GM21619 (cell line): ENCODE measurements around the gene SLC6A2.

Source experiments
- ATAC-seq: cut with Tn5 transposase; IDR thresholded peaks from one replicate; pipeline ENCODE4 v1.9.1; 2021; ENCODE audit not compliant: unreplicated experiment

SLC6A2 gene

DNA sequence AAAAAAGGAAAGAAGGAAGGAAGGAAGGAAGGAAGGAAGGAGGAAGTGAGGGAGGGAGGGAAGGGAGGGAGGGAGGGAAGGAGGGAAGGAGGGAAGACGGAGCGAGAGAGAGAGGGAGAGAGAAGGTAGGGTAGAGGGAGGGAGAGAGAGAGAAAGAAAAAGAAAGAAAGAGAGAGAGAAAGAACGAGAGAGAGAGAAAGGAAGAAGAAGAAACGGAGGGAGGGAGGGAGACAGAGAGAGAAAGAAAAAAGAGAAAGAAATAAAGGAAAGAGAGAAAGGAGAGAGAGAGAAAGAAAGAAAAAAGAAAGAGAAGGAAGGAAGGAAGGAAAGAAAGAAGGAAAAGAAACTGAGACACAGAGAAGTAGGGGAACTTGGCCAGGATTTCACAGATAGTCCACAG lies 8.4 kb upstream of the SLC6A2 start:
- no peak for ATAC-seq

DNA sequence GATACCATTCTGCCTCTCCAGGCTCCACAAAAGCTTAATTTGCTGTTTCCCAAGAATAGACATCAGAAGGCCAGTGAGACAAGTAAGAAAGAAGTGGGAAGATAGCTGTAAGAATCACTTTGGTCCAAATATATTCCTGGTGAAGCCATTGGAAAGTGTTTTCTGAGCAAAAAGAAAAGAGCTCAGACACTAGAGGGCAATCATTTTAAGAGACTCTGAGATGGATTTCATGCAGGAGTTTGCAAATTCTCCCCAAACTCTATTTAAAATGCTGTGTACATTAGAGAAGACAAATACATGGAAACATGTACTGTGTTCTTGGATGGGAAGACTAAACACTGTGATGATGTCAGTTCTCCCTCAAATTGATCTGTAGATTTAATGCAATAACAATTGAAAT lies 8.0 kb upstream of the SLC6A2 start:
- ATAC-seq: no peak

DNA sequence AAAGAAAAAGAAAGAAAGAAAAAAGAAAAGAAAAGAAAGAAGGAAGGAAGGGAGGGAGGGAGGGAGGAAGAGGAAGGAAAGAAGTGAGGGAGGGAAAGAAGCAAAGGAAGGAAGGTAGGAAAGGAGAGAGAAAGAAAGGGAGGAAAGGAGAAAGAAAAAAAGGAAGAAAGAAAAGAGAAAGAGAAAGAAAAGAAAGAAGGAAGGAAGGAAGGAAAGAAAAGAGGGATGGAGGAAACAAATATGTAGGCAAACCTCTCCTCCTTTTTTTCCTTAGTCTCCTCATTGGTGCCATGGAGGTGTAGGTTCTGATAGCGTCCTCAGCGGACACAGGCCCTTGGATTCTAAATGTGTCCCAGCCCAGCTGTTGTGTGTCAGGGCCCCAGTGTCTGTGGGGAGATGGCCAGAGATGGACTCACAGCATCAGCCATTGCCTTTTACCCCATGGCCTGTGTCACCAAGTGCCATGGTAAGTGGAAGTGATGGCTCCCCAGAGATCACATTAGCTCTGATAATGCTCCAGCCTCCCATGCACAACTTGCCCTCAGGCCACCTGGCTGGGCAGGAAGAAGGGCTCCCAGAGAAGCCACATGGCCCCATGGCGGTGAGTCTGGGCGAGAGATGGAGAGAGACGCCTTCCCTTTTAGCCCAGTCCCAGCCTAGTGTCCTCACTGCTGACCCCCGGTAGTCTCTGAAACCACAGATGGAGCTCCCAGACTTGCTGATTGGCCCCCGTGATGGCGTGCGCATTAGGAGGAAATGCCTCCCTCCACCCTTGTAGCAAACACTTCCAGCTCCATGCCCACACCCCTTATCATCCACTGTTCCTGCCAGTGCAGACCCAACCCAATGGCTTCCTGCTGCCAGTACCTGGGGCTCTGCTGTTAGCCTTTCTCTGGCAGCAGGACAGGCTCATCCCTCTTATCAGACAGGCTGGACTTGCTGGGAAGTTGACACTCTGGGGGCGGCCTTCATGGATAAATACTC lies 3.7 kb upstream of the SLC6A2 start:
- ATAC-seq: no peak

DNA sequence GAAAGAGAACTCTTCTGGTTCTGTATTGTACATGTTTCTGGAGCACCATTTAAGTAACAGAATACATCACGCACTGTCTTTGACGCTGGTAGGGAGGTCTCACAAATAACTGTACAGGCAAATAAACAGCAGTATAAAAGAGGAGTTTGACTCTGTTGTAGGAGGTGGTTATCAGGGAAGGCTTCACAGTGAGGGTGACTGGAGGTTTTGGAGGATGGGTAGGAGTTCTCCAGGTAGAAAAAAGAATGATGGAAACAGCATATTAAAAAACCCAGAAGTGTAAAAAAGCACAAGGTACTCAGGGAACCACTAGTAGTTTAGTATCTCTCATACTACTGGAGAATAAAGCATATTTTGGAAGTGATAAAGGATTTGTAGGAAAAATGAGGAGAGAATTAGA lies 2.7 kb upstream of the SLC6A2 start:
- ATAC-seq: no peak

DNA sequence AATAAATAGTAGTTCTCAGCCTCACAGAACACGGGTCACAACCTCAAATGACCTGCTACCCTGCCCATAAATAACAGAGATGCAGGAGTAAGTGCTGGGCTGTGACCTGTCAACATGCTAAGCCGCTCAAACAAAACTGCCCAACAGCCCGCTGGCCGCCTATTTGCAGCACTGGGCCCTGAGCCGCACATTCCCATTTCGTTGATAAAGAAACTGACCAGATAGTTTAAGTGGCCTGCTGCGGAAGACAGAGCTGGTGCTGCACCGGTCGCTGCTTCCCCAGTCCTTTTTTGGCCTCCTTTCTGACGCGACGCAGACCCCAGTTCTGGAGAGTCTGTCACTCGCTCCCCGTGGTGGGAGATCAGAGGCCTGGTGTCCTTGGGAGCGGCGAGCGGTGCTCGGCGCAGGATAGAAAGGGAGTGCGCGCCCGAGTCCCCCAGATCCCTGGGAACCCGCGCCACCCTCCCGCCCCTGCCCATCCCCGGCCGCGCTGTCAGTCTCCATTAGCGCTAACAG lies 349 bp upstream of the SLC6A2 start:
- no peak for ATAC-seq

DNA sequence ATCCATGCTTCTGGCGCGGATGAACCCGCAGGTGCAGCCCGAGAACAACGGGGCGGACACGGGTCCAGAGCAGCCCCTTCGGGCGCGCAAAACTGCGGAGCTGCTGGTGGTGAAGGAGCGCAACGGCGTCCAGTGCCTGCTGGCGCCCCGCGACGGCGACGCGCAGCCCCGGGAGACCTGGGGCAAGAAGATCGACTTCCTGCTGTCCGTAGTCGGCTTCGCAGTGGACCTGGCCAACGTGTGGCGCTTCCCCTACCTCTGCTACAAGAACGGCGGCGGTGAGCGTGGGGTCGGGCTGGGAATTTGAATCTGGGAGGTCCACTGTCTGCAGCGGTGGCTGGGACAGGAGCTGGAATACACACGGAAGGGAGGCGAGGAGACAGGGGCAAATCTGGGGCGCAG lies 904 bp downstream of the SLC6A2 start:
- ATAC-seq: no peak

DNA sequence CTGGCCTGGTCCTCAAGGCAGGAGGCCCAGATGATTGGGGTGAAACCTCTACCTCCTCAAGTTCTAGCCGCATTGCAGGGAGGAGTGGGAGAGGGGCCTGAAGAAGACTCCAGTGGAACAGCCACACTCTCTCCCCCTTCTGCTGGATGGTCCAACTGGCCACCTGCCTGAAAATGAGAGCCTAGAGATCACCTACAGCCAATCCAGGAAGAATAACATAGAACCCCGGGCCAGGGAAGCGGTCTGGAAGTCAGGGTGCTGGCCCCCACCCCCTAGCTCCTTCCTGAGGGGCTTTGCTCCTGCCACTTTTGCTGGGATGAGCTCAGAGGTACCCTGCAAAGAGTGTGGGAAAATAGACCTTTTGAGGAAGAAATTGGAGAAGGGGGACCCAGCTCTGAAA lies 1.8 kb downstream of the SLC6A2 start:
- no peak for ATAC-seq

DNA sequence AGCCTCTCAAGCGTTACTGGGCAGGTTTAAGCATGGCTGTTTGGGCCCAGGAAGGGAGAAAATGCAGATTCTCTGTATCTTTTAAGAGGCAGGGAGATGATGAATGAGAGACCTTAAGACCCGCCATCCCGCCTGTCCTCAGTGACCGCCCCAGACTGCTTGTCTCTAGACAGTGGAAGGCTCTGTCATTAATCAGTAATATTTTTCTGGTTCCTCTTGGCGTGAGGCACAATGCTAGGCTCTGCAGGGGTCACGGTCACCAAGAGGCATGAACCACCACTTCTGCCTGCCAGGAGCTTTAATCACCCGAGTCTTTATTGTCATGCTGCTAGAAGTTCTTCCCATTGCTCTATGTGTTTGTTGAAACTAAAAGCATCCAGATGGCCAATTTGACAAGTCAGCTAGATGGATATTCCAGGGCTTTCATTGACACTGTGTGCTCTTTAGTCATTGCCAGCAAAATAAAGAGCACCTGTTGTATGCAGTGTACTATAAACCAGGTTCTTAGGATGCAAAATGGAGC lies 3.2 kb downstream of the SLC6A2 start:
- no peak for ATAC-seq

DNA sequence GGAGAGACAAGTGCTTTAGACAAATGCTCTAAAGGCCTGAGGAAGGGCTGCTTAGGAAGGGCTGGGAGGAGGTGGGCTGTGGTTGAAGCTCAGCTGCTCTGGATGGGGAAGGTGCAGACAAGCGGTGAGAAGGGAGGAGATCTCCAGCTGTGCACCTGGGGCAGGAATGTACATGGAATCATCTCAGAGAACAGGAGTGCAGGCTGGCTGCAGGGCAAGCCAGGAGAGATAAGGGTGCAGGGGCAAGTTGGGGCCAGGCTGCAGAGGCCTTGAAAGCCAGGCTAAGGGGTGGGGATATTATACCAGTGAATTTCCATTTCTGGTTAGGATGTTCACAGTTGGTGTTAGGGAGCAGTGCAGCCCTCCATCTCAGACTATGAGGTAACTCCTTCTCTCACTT lies 4.2 kb downstream of the SLC6A2 start:
- no peak for ATAC-seq

DNA sequence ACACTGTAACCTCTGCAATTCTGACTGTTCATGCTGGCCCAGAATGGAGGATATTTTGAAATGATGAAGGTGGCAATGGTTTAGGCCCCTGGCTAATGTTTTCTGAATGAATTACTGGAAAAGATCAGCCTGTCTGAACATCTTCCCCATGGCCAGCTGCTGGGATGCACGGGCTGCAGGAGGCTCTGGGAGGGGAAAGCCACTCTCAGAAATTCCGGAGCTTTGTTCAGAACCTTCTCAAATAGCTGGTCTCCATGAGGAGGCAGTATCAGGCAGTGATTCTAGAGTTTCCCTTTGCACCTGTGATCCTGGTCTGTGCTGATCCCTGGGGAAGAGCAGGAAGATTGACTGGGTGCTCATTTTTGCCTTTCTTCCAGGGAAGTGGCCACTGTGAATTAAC lies 5.0 kb downstream of the SLC6A2 start:
- ATAC-seq: no peak

DNA sequence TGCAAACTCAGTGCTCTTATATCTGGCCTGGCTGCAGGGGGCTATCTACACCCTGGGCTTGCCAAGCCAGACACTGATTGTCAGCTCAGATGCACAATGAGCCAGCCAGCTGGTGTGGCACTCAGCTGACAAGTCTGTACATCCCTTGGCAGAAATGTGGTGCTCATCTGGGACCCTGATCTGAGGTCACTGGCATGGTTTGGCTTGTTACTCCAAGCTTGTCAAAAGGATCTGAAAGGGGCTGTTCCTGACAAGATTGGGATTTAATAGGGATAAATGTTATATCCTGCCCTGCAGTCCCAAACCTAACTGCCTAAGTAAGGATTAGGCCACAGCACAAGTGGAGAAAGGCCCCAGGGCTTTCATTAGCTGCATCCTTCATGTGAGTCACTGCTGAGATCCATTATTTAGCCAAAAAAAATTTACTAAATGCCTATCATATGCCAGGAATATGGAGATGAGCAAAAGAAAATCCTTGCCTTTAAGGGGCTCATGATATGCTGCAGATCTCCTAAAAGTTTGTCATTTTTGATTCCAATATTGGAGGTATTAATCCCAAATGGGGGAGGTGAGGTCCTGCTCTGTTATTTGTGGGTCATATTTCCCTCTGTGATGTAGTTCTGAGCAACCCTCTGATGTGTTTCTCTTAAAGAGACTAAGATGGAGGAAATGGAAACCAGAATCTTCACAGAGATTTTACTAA lies 6.3 kb downstream of the SLC6A2 start:
- ATAC-seq: no peak

DNA sequence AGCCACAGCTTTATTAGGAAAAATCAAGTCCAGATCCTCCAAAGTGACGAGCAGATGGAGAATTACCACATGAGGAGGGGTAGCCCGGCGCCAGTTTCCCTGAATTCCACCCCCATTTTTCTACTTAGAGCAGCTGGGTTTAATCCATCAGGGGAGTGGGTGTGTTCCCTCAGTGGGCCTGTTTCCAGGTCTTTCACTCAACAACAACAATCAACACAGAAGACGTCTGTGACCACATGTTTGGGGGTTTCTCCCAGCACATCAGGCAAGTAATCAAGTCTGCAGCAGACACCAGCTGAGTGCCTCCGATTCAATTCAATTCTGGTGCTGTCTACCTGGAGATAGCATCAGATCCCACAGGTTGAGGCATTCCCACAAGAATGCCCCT lies 6.8 kb downstream of the SLC6A2 start:
- no peak for ATAC-seq

DNA sequence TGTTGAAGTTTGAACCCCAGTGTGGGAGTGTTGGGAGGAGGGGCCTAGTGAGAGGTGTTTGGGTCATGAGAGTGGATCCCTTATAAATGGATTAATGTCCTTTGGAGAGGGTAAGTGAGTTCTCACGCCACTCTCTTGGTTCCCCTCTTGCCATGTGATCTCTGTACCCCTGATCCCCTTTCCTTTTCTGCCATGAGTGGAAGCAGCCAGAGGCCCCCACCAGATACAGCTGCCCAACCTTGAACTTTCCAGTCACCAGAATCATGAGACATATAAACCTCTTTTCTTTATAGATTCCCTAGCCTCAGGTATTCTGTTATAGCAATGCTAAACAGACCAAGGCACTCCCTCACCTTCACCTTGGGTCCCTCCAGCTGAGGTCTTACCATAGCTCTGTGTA lies 7.4 kb downstream of the SLC6A2 start:
- no peak for ATAC-seq

DNA sequence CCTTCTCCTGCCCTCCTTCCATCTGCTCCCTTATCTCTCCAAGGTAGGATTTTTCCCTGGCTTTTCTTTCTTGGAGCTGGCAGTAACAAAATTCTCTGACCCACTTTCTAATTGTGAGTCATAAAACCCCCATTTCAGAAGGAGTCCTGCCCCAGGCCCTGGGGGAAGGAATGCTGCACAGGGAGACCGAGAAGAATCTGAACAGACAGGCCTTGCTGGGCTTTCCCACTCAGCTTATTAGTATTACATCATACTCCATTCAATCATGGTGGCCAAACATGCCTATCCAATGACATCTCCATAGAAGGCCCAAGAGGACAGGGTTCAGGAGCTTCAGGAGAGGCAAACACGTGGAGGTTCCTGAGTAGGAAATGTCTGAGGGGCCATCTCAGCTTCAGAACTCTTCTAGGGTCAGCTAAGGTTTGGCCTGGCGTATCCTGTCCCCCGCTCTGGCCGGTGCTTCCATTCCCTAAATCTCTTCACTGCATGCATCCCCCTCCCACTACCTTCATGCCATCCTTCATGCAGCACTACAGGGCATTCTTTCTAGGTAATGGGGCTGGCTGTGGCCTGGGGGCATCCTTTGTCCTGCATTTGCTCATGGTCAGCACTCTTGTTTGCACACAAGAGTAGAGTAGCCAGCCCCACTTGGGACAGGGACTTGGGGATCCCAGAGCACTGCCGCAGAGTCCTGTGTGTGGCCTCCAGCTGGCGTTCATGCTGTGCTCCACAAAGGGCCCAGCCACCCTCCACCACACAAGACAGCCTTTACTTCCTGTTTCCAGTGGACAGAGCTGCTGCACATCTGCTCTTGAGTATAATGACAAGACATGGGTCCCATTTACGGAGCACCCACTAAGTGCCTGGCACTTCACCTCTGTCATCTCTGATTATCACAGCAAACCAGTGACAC lies 8.2 kb downstream of the SLC6A2 start:
- no peak for ATAC-seq

DNA sequence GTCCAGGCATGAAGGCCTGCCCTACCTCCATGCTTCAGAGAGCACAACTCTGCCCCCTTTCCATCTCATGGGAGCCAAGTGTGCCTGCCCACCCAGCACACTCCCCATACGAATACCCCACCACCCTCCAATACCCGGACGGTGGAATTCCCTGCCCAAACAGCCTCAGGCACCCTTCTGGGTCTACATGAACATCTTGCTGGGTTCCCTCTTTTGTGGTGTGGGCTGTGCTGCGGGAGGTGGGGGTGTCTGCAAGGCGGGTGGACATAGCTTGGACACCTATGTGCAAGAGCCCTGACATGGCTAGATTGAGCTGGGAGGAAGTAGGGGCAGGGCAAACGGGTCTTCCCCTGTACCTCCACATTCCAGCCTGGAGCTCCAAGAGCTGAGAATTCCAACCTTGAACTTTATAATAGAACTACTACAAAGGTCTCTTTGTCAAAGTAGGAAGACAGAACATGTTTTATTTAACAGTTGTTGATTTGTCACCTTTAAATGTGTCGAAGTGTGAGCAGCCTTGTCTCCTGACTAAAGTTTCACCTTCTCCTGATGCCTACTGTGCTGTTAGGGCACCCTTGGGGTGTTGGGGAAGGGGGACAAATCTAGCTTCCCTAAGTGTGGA lies 9.1 kb downstream of the SLC6A2 start:
- ATAC-seq: no peak

DNA sequence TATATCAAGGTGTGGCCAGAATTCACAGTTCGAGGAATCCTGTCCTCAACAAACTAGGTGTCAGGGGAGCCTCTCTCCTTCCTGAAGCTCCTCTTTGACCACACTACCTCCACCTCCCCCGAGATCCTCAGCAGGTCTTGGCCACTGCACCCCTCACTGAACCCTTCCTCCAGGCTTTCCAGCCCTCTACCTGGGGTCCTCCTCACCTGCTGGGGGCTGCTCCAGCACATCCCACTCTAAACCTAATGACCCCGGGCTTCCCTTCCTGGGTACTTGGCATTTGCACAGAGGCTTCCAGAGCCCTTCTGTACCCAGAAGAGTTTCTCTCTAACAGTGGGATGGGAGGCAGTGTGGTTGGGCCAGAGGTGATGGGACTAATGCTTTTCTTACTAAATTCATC lies 9.7 kb downstream of the SLC6A2 start:
- ATAC-seq: no peak

DNA sequence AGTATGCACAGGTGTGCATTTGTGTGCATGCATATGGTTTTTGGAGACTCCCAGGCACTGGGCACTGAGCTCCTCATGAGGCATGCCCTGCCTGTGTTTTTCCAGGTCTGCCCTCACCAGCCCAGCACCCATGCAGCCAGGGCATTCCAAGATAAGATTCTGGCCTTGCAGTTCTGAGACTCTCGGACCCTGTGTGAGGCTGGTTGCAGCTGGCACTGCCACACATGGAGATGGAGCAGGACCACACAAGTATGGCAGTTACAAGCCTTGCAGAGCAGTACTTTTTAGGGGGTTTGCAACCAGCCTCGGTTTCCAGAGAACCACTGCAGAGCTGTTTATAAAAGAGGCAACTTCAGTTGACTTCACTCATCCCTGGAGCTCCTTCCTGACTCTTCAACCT lies 10.2 kb downstream of the SLC6A2 start:
- no peak for ATAC-seq

DNA sequence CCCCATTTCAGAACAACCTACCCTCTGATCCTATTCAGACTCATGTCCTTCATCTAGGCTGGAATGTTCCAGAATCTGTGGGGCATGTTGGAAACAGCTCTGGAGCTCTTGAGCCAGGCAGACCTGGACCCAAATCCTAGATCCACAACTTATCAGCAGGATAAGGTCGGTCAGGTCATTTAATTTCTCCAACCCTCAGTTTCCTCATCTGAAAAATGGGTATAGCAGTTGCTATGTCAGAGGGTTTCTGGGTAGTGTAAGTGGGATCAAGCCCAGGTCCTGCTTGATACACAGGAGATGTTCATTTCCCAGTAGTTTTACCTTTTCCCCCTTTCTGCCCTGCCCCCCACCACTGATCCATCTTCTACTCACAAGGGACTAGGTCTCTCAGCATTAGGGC lies 12.0 kb downstream of the SLC6A2 start:
- ATAC-seq: no peak

DNA sequence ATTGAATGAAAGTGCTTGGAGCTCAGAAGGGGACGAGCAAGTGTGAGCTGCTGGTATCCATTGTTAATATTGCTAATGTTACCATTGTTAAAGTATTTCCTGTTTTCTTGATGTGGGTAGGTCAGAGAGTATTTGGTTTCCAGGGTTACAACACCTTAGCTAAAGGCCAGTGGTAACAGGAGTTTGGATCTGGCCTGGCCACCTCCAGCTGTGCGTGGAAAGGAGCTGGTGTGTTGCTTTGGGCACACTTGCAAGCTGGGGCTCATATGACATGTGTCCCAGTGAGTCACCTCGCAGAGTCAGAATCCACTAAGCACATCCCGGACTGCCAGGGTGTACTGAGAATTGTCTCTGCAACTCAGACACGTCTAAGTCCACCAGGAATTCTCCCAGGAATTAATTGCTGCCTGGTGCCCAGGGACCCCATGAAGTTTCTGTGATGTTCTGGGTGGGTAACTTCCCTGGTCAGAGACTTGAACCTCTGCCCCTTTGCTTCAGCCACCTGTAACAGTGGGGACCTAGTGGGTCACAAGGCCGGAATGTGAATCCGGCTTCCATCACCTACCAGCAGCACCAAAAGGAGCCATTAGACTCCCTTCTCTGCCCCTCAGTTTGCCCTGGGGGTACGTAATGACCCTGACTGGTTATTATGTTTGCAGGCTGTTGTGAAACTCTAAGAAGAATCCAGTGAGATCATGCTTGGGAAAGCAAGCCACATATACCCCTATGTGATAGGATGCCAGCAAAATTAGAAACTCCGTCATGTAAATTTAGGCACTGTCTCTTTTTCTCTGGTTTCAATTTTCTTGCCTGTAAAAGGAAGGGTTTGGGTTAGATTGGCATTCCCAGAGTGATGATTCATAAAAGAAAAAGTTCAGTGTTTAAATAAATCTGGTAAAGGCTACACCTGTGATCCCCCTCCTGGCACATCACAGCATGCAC lies 12.8 kb downstream of the SLC6A2 start:
- no peak for ATAC-seq
